Stimulated activated CD4-positive, alpha-beta T cell treated with anti-CD3 and anti-CD28 coated beads, TNF-alpha, amount 100 ng/mL, for 24 hours (primary cell): ENCODE measurements around the gene RAD50.
"Not testable (repeated sequence)": the region's sequence is repeated elsewhere in the genome, so short reads cannot be mapped to it uniquely, and the experiment has no call there.

Experiments used
- DNase-seq, 3 experiments: peaks; one replicate each; pipeline ENCODE4 v3.0.0-alpha.2; 2020; ENCODE audit warnings: low read depth in 3 of 3

RAD50 gene

GRCh38 chr5:132556763-132557477, at the start of gene RAD50:
Gene RAD50 (plus strand): TSS chr5:132556977. CDS start chr5:132557325, 348 bp downstream.
- DNase-seq, result peak; percentile 81 to 93 (median 82)

GRCh38 chr5:132510076-132510475, 46.7 kb upstream of the RAD50 start:
- no peak for DNase-seq

GRCh38 chr5:132513618-132514336, 43.0 kb upstream of the RAD50 start:
- DNase-seq, result not testable (repeated sequence)

- not testable (repeated sequence) for DNase-seq
Observed at GRCh38 chr5:132522067-132522466, 34.7 kb upstream of the RAD50 start.

- not testable (repeated sequence) for DNase-seq
Observed at GRCh38 chr5:132524877-132525276, 31.9 kb upstream of the RAD50 start.

- no peak for DNase-seq
Observed at GRCh38 chr5:132525299-132525724, 31.5 kb upstream of the RAD50 start.

- DNase-seq, result peak in 1 of 3 experiments; percentile 25
Observed at GRCh38 chr5:132526290-132526973, 30.3 kb upstream of the RAD50 start.

- DNase-seq, result no peak
Observed at GRCh38 chr5:132526974-132527564, 29.7 kb upstream of the RAD50 start.

GRCh38 chr5:132528021-132528420, 28.8 kb upstream of the RAD50 start:
- DNase-seq, result no peak

GRCh38 chr5:132528866-132529634, 27.7 kb upstream of the RAD50 start:
- DNase-seq, result no peak

- DNase-seq, result no peak
Observed at GRCh38 chr5:132530946-132531345, 25.8 kb upstream of the RAD50 start.

- no peak for DNase-seq
Observed at GRCh38 chr5:132539716-132540115, 17.1 kb upstream of the RAD50 start.

- DNase-seq, result no peak
Observed at GRCh38 chr5:132540149-132540548, 16.6 kb upstream of the RAD50 start.

- DNase-seq, result no peak
Observed at GRCh38 chr5:132540764-132541163, 16.0 kb upstream of the RAD50 start.

GRCh38 chr5:132543472-132544201, 13.1 kb upstream of the RAD50 start, which contains the start of gene IL5:
Gene IL5 (minus strand): TSS chr5:132543522. CDS start chr5:132543478, 44 bp downstream.
- no peak for DNase-seq

- peak in 1 of 3 experiments; percentile 69 for DNase-seq
Observed at GRCh38 chr5:132546108-132546507, 10.7 kb upstream of the RAD50 start.

- DNase-seq, result no peak
Observed at GRCh38 chr5:132547269-132547668, 9.5 kb upstream of the RAD50 start.

- DNase-seq, result not testable (repeated sequence)
Observed at GRCh38 chr5:132548834-132549233, 7.9 kb upstream of the RAD50 start.

- DNase-seq, result no peak
Observed at GRCh38 chr5:132549576-132549975, 7.2 kb upstream of the RAD50 start.

- no peak for DNase-seq
Observed at GRCh38 chr5:132556153-132556762, 519 bp upstream of the RAD50 start.
